Measurements from ENCODE around the gene RABEP1.

DNA sequence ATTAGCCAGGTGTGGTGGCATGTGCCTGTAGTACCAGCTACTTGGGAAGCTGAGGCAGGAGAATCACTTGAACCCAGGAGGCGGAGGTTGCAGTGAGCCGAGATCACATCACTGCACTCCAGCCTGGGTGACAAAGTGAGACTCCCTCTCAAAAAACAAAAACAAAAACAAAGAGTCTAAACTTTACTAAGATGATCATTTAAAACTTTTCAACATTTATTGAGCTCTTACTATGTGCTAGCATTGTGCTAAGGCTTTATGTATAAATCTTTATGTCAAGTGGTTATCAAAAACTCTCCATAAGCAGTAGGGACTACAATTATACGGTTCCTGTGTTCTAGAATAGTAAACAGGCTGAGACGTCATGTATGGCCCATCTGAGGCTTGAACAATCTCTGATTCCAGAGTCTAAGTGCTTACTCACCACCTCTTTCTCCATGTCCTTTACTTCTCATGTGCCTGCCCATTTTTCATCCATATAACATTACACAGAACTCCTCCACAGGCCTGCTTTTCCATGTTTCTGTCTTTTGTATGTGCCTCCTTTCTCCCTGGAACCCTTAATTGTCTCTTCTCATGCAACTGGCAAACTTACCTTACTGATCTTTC lies 70.7 kb downstream of the RABEP1 start:
- TF ChIP-seq, protein P1, sequence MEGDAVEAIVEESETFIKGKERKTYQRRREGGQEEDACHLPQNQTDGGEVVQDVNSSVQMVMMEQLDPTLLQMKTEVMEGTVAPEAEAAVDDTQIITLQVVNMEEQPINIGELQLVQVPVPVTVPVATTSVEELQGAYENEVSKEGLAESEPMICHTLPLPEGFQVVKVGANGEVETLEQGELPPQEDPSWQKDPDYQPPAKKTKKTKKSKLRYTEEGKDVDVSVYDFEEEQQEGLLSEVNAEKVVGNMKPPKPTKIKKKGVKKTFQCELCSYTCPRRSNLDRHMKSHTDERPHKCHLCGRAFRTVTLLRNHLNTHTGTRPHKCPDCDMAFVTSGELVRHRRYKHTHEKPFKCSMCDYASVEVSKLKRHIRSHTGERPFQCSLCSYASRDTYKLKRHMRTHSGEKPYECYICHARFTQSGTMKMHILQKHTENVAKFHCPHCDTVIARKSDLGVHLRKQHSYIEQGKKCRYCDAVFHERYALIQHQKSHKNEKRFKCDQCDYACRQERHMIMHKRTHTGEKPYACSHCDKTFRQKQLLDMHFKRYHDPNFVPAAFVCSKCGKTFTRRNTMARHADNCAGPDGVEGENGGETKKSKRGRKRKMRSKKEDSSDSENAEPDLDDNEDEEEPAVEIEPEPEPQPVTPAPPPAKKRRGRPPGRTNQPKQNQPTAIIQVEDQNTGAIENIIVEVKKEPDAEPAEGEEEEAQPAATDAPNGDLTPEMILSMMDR (IDR thresholded peaks at IDR 0.05) = no peak
- TF ChIP-seq POLR2A (IDR thresholded peaks at IDR 0.05) (no peak), POLR2AphosphoS5 (IDR thresholded peaks at IDR 0.05) (no peak)
